Fibroblast of lung (primary cell): ENCODE data around the gene ARGLU1. TPM values are rescaled to one million over a fixed set of nuclear protein-coding genes. Genes with fewer than 3 reads are reported as not detected.

ENCODE experiments used
- DNase-seq, 2 donors: peaks; one replicate each; pipeline versions ENCODE4 v3.0.0 to v3.0.0-alpha.2; 2010; ENCODE audit warnings: low read depth in 2 of 2
- H2AFZ ChIP-seq: 2 replicates; pipeline ENCODE4 v1.5.1; 2012; ENCODE audit warnings: low read length, control low read depth, inconsistent platforms
- H3K27ac ChIP-seq: 2 replicates; pipeline ENCODE4 v1.5.1; 2011; ENCODE audit warnings: low read length, control low read depth; ENCODE audit not compliant: insufficient read depth
- H3K27me3 ChIP-seq: 2 replicates; pipeline ENCODE4 v1.5.1; 2011; ENCODE audit warnings: mild to moderate bottlenecking, low read length; ENCODE audit not compliant: control insufficient read depth, insufficient read depth
- H3K36me3 ChIP-seq: 2 replicates; pipeline ENCODE4 v1.5.1; 2011; ENCODE audit warnings: low read length; ENCODE audit not compliant: control insufficient read depth, insufficient read depth
- H3K4me1 ChIP-seq: 2 replicates; pipeline ENCODE4 v1.5.1; 2011; ENCODE audit warnings: low read length; ENCODE audit not compliant: control insufficient read depth, insufficient read depth; ENCODE audit errors: extremely low read depth
- H3K4me2 ChIP-seq: 2 replicates; pipeline ENCODE4 v1.5.1; 2011; ENCODE audit warnings: low read length, control low read depth; ENCODE audit not compliant: insufficient read depth; ENCODE audit errors: extremely low read depth
- H3K4me3 ChIP-seq, 4 experiments: fragments of 200-600 bp in 1 of 4; sonication (generic) in 1 of 4; replicated peaks in 1 of 4; 2 replicates each; pipeline ENCODE4 v1.5.1; 2011 to 2016; ENCODE audit warnings: low read length in 4 of 4, low read depth in 3 of 4, mild to moderate bottlenecking in 3 of 4, control low read depth in 2 of 4, inconsistent platforms in 1 of 4, mixed read lengths in 1 of 4; ENCODE audit not compliant: insufficient read depth in 1 of 4; ENCODE audit errors: control extremely low read depth in 1 of 4
- H3K79me2 ChIP-seq: 2 replicates; pipeline ENCODE4 v1.5.1; 2012; ENCODE audit warnings: mild to moderate bottlenecking, low read length, inconsistent platforms; ENCODE audit not compliant: control insufficient read depth, insufficient read depth
- H3K9ac ChIP-seq: 2 replicates; pipeline ENCODE4 v1.5.1; 2011; ENCODE audit warnings: mild to moderate bottlenecking, low read length, control low read depth; ENCODE audit not compliant: insufficient read depth
- H3K9me3 ChIP-seq: 2 replicates; pipeline ENCODE4 v1.5.1; 2012; ENCODE audit warnings: low read depth, low read length; ENCODE audit not compliant: control insufficient read depth, insufficient read depth
- H4K20me1 ChIP-seq: 2 replicates; pipeline ENCODE4 v1.5.1; 2011; ENCODE audit warnings: low read length; ENCODE audit not compliant: control insufficient read depth, insufficient read depth; ENCODE audit errors: extremely low read depth
- EZH2 ChIP-seq: IDR thresholded peaks from 2 replicates; pipeline ENCODE4 v1.5.1; 2012; ENCODE audit warnings: low read length, control low read depth, mild to moderate bottlenecking; ENCODE audit errors: missing control alignments
- polyA plus RNA-seq, 2 donors: library from polyadenylated mRNA; depleted of rRNA in 1 of 2; stranded (reverse) in 1 of 2; unstranded in 1 of 2; fragments of >200 nt; gene quantifications; 2 replicates each; pipeline ENCODE4 v1.2.1, GENCODE V29; 2011 to 2012; ENCODE audit warnings: missing spikeins in 1 of 2
- total RNA-seq: library from RNA; depleted of rRNA; stranded (reverse); fragments of >200 nt; gene quantifications from 2 replicates; pipeline ENCODE4 v1.2.1, GENCODE V29; 2014
- TF ChIP-seq, protein P1 (sequence below), 2 donors: IDR thresholded peaks in 1 of 2; conservative IDR thresholded peaks in 1 of 2; 1 replicate in 1 of 2; 2 replicates in 1 of 2; pipeline ENCODE4 v1.5.1; 2011 to 2012; ENCODE audit warnings: low read length in 2 of 2, control low read depth in 1 of 2, inconsistent platforms in 1 of 2, low read depth in 1 of 2, mild to moderate bottlenecking in 1 of 2

Gene ARGLU1
- total and polyA plus RNA-seq, 2 donors (not counting 1 experiment from before 2014, with no cell fraction given): 45.4 to 45.6 TPM

DNA sequence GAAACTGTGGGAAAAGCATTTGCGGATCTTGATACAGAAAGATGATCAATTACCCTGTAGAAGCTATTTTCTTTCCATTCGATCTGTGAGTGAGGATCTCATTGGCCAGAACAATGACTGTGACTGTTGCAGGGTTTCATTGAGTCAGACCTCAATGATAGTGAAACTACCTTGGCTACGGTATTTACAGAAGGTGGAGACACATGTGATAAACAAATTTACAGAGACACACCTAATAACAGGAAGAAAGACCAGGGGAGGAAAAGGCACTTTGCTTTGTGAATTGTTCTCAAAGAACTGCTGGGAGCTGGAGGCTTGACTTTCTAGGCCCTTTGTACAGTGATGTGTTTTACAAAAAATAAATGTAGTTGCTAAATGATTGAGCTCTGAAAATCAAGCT lies 19.9 kb upstream of the ARGLU1 start:
- Histone ChIP-seq H3K27me3 (no peaks in the 10 kb centered on the region), H3K9ac (no peak overlapping the region), H2AFZ (no peak overlapping the region), H3K36me3 (no peaks in the 10 kb centered on the region), H3K4me2 (no peak overlapping the region), H3K4me3 (no peak overlapping the region), H3K27ac (no peak overlapping the region), H4K20me1 (no peaks in the 10 kb centered on the region), H3K79me2 (no peaks in the 10 kb centered on the region), H3K9me3 (no peaks in the 10 kb centered on the region), H3K4me1 (no peaks in the 10 kb centered on the region)
- no peak for TF ChIP-seq EZH2
- TF ChIP-seq, protein P1, sequence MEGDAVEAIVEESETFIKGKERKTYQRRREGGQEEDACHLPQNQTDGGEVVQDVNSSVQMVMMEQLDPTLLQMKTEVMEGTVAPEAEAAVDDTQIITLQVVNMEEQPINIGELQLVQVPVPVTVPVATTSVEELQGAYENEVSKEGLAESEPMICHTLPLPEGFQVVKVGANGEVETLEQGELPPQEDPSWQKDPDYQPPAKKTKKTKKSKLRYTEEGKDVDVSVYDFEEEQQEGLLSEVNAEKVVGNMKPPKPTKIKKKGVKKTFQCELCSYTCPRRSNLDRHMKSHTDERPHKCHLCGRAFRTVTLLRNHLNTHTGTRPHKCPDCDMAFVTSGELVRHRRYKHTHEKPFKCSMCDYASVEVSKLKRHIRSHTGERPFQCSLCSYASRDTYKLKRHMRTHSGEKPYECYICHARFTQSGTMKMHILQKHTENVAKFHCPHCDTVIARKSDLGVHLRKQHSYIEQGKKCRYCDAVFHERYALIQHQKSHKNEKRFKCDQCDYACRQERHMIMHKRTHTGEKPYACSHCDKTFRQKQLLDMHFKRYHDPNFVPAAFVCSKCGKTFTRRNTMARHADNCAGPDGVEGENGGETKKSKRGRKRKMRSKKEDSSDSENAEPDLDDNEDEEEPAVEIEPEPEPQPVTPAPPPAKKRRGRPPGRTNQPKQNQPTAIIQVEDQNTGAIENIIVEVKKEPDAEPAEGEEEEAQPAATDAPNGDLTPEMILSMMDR (conservative IDR thresholded peaks at IDR 0.05 in 1 of 2, IDR thresholded peaks at IDR 0.05 in 1 of 2; ENCODE audit: low read depth in 1 of 2, low read length in 2 of 2): no peak
- DNase-seq: no peak

DNA sequence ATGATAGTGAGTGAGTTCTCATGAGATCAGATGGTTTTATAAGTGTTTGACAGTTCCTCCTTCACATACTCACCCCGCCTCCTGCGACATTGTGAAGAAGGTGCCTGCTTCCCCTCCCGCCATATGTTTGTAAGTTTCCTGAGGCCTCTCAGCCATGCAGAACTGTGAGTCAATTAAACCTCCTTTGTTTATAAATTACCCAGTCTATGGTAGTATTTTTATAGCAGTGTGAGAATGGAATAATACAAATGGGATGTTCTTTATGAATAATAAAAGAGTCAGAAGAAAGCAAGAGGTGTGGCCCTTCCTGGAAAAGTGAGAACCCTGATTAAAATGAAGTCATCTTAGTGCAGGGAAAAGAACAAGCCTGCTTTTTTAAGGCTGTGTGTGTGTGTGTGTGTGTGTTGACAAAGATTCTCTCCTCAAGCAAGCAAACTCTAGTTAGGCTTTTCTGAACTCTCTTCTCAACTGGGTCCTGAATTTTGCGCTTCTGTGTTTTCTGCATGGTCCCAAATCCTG lies 18.8 kb upstream of the ARGLU1 start:
- TF ChIP-seq, protein P1 (conservative IDR thresholded peaks at IDR 0.05 in 1 of 2, IDR thresholded peaks at IDR 0.05 in 1 of 2; ENCODE audit: low read depth in 1 of 2, low read length in 2 of 2): no peak
- TF ChIP-seq EZH2: no peak
- H3K36me3 ChIP-seq: no peaks in the 10 kb centered on the region
- H3K4me1 ChIP-seq: no peaks in the 10 kb centered on the region
- DNase-seq: no peak
- H3K27ac ChIP-seq: no peak overlapping the region
- no peak overlapping the region for H2AFZ ChIP-seq
- H3K9ac ChIP-seq: no peak overlapping the region
- no peak overlapping the region for H3K4me3 ChIP-seq
- H3K79me2 ChIP-seq: no peaks in the 10 kb centered on the region
- no peaks in the 10 kb centered on the region for H3K27me3 ChIP-seq
- H3K9me3 ChIP-seq: no peaks in the 10 kb centered on the region
- no peaks in the 10 kb centered on the region for H4K20me1 ChIP-seq
- H3K4me2 ChIP-seq: no peak overlapping the region

DNA sequence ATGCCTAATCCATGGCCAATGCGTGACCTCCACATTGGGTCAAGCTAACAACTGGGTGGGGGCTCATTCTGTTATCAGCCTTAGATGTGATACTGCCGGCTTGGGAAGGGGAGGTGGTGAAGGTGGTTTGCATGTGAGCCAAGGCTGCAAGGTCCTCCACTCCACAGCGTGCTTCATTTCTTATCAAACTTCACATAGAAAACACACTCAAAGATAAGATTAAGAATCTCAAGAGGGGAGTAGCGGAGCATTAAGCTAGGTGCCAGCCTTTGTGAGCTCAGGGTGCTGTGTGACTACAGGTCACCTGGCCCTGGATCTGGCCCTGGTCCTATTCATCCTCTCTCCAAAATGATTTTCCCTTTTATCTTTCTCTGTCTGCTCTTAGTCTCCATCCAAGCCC lies 13.3 kb upstream of the ARGLU1 start:
- Histone ChIP-seq H4K20me1 (no peaks in the 10 kb centered on the region), H3K4me2 (no peak overlapping the region), H3K27ac (no peak overlapping the region), H3K4me1 (no peaks in the 10 kb centered on the region), H3K9me3 (no peaks in the 10 kb centered on the region), H3K79me2 (no peaks in the 10 kb centered on the region), H3K9ac (no peak overlapping the region), H3K27me3 (no peaks in the 10 kb centered on the region), H3K36me3 (no peaks in the 10 kb centered on the region), H3K4me3 (no peak overlapping the region), H2AFZ (no peak overlapping the region)
- DNase-seq: no peak
- no peak for TF ChIP-seq EZH2
- TF ChIP-seq, protein P1 (conservative IDR thresholded peaks at IDR 0.05 in 1 of 2, IDR thresholded peaks at IDR 0.05 in 1 of 2; ENCODE audit: low read depth in 1 of 2, low read length in 2 of 2): no peak
